Epithelial cell of esophagus (primary cell): Measurements from ENCODE around the gene ZP4.
A peak's percentile ranks its signal among the peaks of the same experiment; 100 is the strongest.

ENCODE experiments used
- DNase-seq: peaks from one replicate; pipeline ENCODE4 v3.0.0; 2010; ENCODE audit warnings: low read depth
- H3K4me3 ChIP-seq: 2 replicates; pipeline ENCODE4 v1.5.1; 2011; ENCODE audit warnings: mild to moderate bottlenecking, low read length, control low read depth
- CTCF ChIP-seq: IDR thresholded peaks from 2 replicates; pipeline ENCODE4 v1.5.1; 2011; ENCODE audit warnings: low read depth, mild to moderate bottlenecking, low read length, control low read depth, inconsistent platforms; ENCODE audit not compliant: insufficient read depth; ENCODE audit errors: missing control alignments

Gene ZP4

GRCh38 chr1:237901299-237901934 lies 10.7 kb upstream of the ZP4 start:
- no peak overlapping the region for H3K4me3 ChIP-seq
- DNase-seq, result peak; percentile 62
- peak; percentile 71 for TF ChIP-seq CTCF

GRCh38 chr1:237895630-237896029 lies 4.9 kb upstream of the ZP4 start:
- no peak for TF ChIP-seq CTCF
- no peak overlapping the region for H3K4me3 ChIP-seq
- no peak for DNase-seq

- H3K4me3 ChIP-seq, result no peak overlapping the region
- DNase-seq, result no peak
- TF ChIP-seq CTCF, result no peak
These were observed 3.4 kb upstream of the ZP4 start for GRCh38 chr1:237894131-237894530.

GRCh38 chr1:237891979-237892378 lies 1.3 kb upstream of the ZP4 start:
- DNase-seq, result peak; percentile 85
- no peak overlapping the region for H3K4me3 ChIP-seq
- no peak for TF ChIP-seq CTCF

- no peak for TF ChIP-seq CTCF
- H3K4me3 ChIP-seq, result no peak overlapping the region
These were observed 544 bp upstream of the ZP4 start for GRCh38 chr1:237891266-237891665.

GRCh38 chr1:237890416-237890815 lies 306 bp downstream of the ZP4 start:
- no peak for DNase-seq
- TF ChIP-seq CTCF, result no peak
- H3K4me3 ChIP-seq, result no peak overlapping the region

More at GRCh38 chr1:237891266-237891665, 544 bp upstream of the ZP4 start:
- DNase-seq, result no peak

- peak; percentile 90 for DNase-seq
- H3K4me3 ChIP-seq, result no peak overlapping the region
- no peak for TF ChIP-seq CTCF
These were observed 2.6 kb downstream of the ZP4 start for GRCh38 chr1:237888143-237888542.
